K562 (cell line): ENCODE data around the gene KCTD16. TPM values are rescaled to one million over a fixed set of nuclear protein-coding genes. Genes with fewer than 3 reads are reported as not detected.

ENCODE experiments used
- ATAC-seq: fragments of 200-7000 bp; cut with Tn5 transposase; 3 replicates; pipeline ENCODE4 v1.9.1; 2020; ENCODE audit warnings: moderate library complexity
- BruUV-seq: library from RNA; stranded (reverse); fragments of 400-500 nt; replicated peaks from 2 replicates; lab custom pipeline; 2021; lab: Mats Ljungman, UMichigan
- CTCF ChIA-PET: fragments of 300-600 bp; formaldehyde crosslinking; extraction: SDS; loops from one replicate; lab custom pipeline; 2021; ENCODE audit warnings: low intra/inter-chr PET ratio; lab: Yijun Ruan, JAX
- POLR2A ChIA-PET: fragments of 300-600, 350-650 bp; sonication (Branson Sonifier 250); formaldehyde crosslinking; extraction: SDS; loops from one replicate; lab custom pipeline; 2021; ENCODE audit warnings: antibody characterized with exemption, inconsistent platforms; lab: Yijun Ruan, JAX
- DNase-seq, 4 experiments: peaks; one replicate each; pipeline versions ENCODE4 v3.0.0 to v3.0.0-alpha.2; 2011 to 2018; ENCODE audit warnings: low spot score in 3 of 4, mixed read lengths in 3 of 4; ENCODE audit errors: extremely low read depth in 1 of 4
- FAIRE-seq: peaks from 2 replicates; lab custom pipeline; 2011; peaks lifted over from hg19 to GRCh38; lab: Jason Lieb, UNC
- H2AFZ ChIP-seq: 2 replicates; pipeline ENCODE4 v1.6.0; 2011; ENCODE audit warnings: low read depth, low read length, control low read depth, inconsistent platforms
- H3K27ac ChIP-seq: fragments of 200-600 bp; 3 replicates; pipeline ENCODE4 v1.8.0; 2011; ENCODE audit warnings: low read depth, mild to moderate bottlenecking, control low read depth, inconsistent platforms, low read length, moderate library complexity, mixed read lengths; ENCODE audit errors: extremely low read depth
- H3K27me3 ChIP-seq, 2 experiments: fragments of 300-600 bp in 1 of 2; 2 replicates in 1 of 2; 3 replicates in 1 of 2; pipeline versions ENCODE4 v1.6.0 to v1.8.0; 2011; ENCODE audit warnings: inconsistent platforms in 2 of 2, low read length in 2 of 2, mild to moderate bottlenecking in 1 of 2, mixed read lengths in 1 of 2, moderate library complexity in 1 of 2; ENCODE audit not compliant: control insufficient read depth in 2 of 2, insufficient read depth in 2 of 2
- H3K36me3 ChIP-seq: fragments of 300-600 bp; 3 replicates; pipeline ENCODE4 v1.8.0; 2011; ENCODE audit warnings: mild to moderate bottlenecking, low read length, inconsistent platforms; ENCODE audit not compliant: control insufficient read depth, insufficient read depth
- H3K4me1 ChIP-seq, 2 experiments: fragments of 200-600 bp in 1 of 2; replicated peaks in 1 of 2; 2 replicates in 1 of 2; 3 replicates in 1 of 2; pipeline versions ENCODE4 v1.5.1 to v1.8.0; 2011; ENCODE audit warnings: inconsistent platforms in 2 of 2, low read length in 2 of 2, mild to moderate bottlenecking in 1 of 2, mixed read lengths in 1 of 2, moderate library complexity in 1 of 2; ENCODE audit not compliant: control insufficient read depth in 2 of 2, insufficient read depth in 2 of 2
- H3K4me2 ChIP-seq: 2 replicates; pipeline ENCODE4 v1.6.1; 2011; ENCODE audit warnings: low read length, control low read depth, inconsistent platforms, mixed read lengths; ENCODE audit not compliant: insufficient read depth
- H3K4me3 ChIP-seq: fragments of 200-600 bp; sonication (generic), shearing (Covaris generic); 2 replicates; pipeline ENCODE4 v1.5.1; 2016; ENCODE audit warnings: control low read depth, inconsistent platforms
- H3K79me2 ChIP-seq: fragments of 200-600 bp; 3 replicates; pipeline ENCODE4 v1.8.0; 2011; ENCODE audit warnings: low read length, inconsistent platforms; ENCODE audit not compliant: control insufficient read depth, insufficient read depth
- H3K9ac ChIP-seq, 2 experiments: 2 replicates each; pipeline versions ENCODE4 v1.6.0 to v1.6.1; 2011; ENCODE audit warnings: low read depth in 2 of 2, low read length in 2 of 2, control low read depth in 1 of 2, inconsistent platforms in 1 of 2, mild to moderate bottlenecking in 1 of 2, mixed read lengths in 1 of 2; ENCODE audit not compliant: insufficient read depth in 1 of 2
- H3K9me1 ChIP-seq: one replicate; pipeline ENCODE4 v1.6.0; 2011; ENCODE audit warnings: inconsistent platforms, mild to moderate bottlenecking, low read length, moderate library complexity; ENCODE audit not compliant: control insufficient read depth, insufficient read depth
- H3K9me3 ChIP-seq: replicated peaks from 2 replicates; pipeline ENCODE4 v1.5.1; 2011; ENCODE audit warnings: low read depth, low read length, inconsistent platforms; ENCODE audit not compliant: control insufficient read depth, insufficient read depth
- H4K20me1 ChIP-seq: replicated peaks from 2 replicates; pipeline ENCODE4 v1.6.1; 2011; ENCODE audit warnings: low read length, inconsistent platforms, mixed read lengths; ENCODE audit not compliant: control insufficient read depth, insufficient read depth
- CREB1 ChIP-seq, 2 experiments: sonication (generic) in 1 of 2; formaldehyde crosslinking in 1 of 2; IDR thresholded peaks; 2 replicates each; pipeline versions ENCODE4 v1.6.1 to v1.8.0; 2012 to 2022; ENCODE audit warnings: inconsistent platforms in 1 of 2, mild to moderate bottlenecking in 1 of 2, missing genetic modification reagents in 1 of 2, moderate library complexity in 1 of 2
- HNRNPL ChIP-seq: fragments of 200-400 bp; formaldehyde crosslinking; IDR thresholded peaks from 2 replicates; pipeline ENCODE4 v1.6.1; 2017; ENCODE audit warnings: low read depth, mild to moderate bottlenecking, low read length
- PATZ1 ChIP-seq: fragments of 250-450 bp; sonication (Bioruptor Pico); IDR thresholded peaks from 2 replicates; pipeline ENCODE4 v1.5.0; 2020; ENCODE audit warnings: mild to moderate bottlenecking, borderline replicate concordance
- SRF ChIP-seq, 2 experiments: fragments of 250-450, 450-650 bp in 1 of 2; sonication (Bioruptor Pico) in 1 of 2; sonication (generic) in 1 of 2; formaldehyde crosslinking; IDR thresholded peaks; 2 replicates each; pipeline versions ENCODE4 v1.5.0 to v1.5.1; 2020 to 2022; ENCODE audit warnings: mild to moderate bottlenecking in 1 of 2, missing genetic modification reagents in 1 of 2
- STAT5B ChIP-seq: fragments of 250-450 bp; sonication (Bioruptor Pico); IDR thresholded peaks from 2 replicates; pipeline ENCODE4 v1.8.0; 2021; ENCODE audit warnings: mild to moderate bottlenecking, inconsistent platforms
- ZNF449 ChIP-seq: fragments of 250-450 bp; sonication (Bioruptor Pico); IDR thresholded peaks from 2 replicates; pipeline ENCODE4 v1.8.0; 2022; ENCODE audit warnings: moderate library complexity, mild to moderate bottlenecking, inconsistent platforms
- WGBS: fragments of 100-300 bp; shearing (Covaris generic); methylation state at CpG from one replicate; pipeline ENCODE4 v1.1.6; 2016; ENCODE audit warnings: low coverage, mixed read lengths; ENCODE audit not compliant: insufficient coverage; ENCODE audit errors: missing lambda C conversion rate; 5-methylcytosine and 5-hydroxymethylcytosine counted together
- in situ Hi-C: fragments of 300-500 bp; cut with MboI; formaldehyde crosslinking; loops from 4 replicates; pipeline ENCODE4 v1.15.0; 2018; ENCODE audit warnings: inconsistent platforms, mixed read lengths
- intact Hi-C: fragments of 100-400 bp; cut with micrococcal nuclease; formaldehyde crosslinking; loops from 2 replicates; pipeline ENCODE4 v1.14.2; 2022
- polyA plus RNA-seq, 8 experiments: library from polyadenylated mRNA; depleted of rRNA in 4 of 8; stranded (reverse) in 5 of 8; unstranded in 3 of 8; fragments of >200 nt; fragmentation: Nextera tagmentation in 2 of 8; fragmentation: Illumina TruSeq in 1 of 8; extraction: Ambion mirVana in 2 of 8; extraction: Trizol in 1 of 8; gene quantifications; 2 replicates each; pipeline versions ENCODE4 v1.2.1 to v1.2.3, GENCODE V29; 2011 to 2014; ENCODE audit warnings: inconsistent platforms in 1 of 8, missing spikeins in 1 of 8
- total RNA-seq, 7 experiments: library from RNA; depleted of rRNA in 6 of 7; stranded (reverse); fragments of >200 nt in 6 of 7; fragmentation: Illumina TruSeq in 2 of 7; extraction: Trizol in 2 of 7; gene quantifications; 2 replicates each; pipeline versions ENCODE4 v1.2.1 to v1.2.3, GENCODE V29; 2011 to 2021; ENCODE audit warnings: low replicate concordance in 1 of 7
- TF ChIP-seq, protein P1 (sequence below): sonication (generic); formaldehyde crosslinking; IDR thresholded peaks from 2 replicates; pipeline ENCODE4 v1.8.1; 2022; ENCODE audit warnings: missing genetic modification reagents

KCTD16 gene
- total and polyA plus RNA-seq, 9 of the 15 experiments (the other 6 are each of a cell fraction or from before 2014, with no cell fraction given): 0.04 TPM; not detected in 8

GRCh38 chr5:144403817-144404420 lies 233.2 kb downstream of the KCTD16 start:
- ATAC-seq: no peak
- WGBS: 2% methylated on average over 4 of the region's 4 CpGs
- Histone ChIP-seq H3K79me2 (no peaks in the 10 kb centered on the region), H3K4me2 (no peak overlapping the region), H3K9me3 (no peaks in the 10 kb centered on the region; the same call in 1 of the 2 replicates), H2AFZ (no peak overlapping the region), H4K20me1 (no peaks in the 10 kb centered on the region), H3K36me3 (no peaks in the 10 kb centered on the region), H3K9ac (no peak overlapping the region), H3K27me3 (no peaks in the 10 kb centered on the region), H3K9me1 (no peaks in the 10 kb centered on the region), H3K4me1 (no peaks in the 10 kb centered on the region), H3K4me3 (no peak overlapping the region), H3K27ac (no peak overlapping the region)
- ChIA-PET CTCF (no interaction called here), POLR2A (no interaction called here)
- BruUV-seq: no TSS peak
- in situ Hi-C loops: no loop called here
- FAIRE-seq: no peak
- TF ChIP-seq, protein P1, sequence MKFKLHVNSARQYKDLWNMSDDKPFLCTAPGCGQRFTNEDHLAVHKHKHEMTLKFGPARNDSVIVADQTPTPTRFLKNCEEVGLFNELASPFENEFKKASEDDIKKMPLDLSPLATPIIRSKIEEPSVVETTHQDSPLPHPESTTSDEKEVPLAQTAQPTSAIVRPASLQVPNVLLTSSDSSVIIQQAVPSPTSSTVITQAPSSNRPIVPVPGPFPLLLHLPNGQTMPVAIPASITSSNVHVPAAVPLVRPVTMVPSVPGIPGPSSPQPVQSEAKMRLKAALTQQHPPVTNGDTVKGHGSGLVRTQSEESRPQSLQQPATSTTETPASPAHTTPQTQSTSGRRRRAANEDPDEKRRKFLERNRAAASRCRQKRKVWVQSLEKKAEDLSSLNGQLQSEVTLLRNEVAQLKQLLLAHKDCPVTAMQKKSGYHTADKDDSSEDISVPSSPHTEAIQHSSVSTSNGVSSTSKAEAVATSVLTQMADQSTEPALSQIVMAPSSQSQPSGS: no peak
- TF ChIP-seq CREB1 (IDR thresholded peaks at IDR 0.05) (no peak), CREB1 (CRISPR knock-in tag; IDR thresholded peaks at IDR 0.05) (no peak), HNRNPL (no peak), ZNF449 (CRISPR knock-in tag) (no peak), SRF (CRISPR knock-in tag; IDR thresholded peaks at IDR 0.05) (no peak), PATZ1 (no peak), STAT5B (CRISPR knock-in tag) (no peak)
- intact Hi-C loops: no loop called here
- DNase-seq: no peak
